ENCODE results near the gene LDLRAD4. TPM values are rescaled to one million over a fixed set of nuclear protein-coding genes. Genes with fewer than 3 reads are reported as not detected.

The LDLRAD4 gene
- total and polyA plus RNA-seq, 5 donors from 2014 or later, result 42.4 to 207 (median 49.8) TPM

DNA sequence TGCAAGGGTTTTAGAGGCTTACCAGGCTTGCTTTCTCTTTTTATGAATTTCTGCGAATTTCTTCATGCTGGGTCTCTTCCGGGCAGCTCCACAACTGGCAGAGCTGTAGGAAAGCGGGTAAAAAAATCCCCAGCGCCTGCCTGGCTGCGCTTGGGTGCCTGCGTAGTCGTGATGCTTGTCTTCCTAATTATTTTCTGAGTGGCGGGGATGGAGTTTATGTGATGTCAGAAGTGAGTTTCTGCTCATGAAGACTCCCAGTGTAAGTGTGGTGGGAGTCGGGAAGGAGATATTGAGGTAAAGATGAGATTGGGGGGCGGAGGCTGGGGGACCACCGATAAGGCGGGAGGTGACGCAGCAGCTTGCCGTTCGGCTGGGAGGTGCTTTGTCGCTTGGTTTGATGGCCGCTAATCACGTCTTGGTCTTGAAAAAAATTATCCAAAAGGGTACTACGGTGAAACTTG lies 229.8 kb downstream of the LDLRAD4 start:
- Histone ChIP-seq H3K27ac (ENCODE audit: insufficient read depth, low read length, poor library complexity, severe bottlenecking) (no peak overlapping the region), H3K4me3 (ENCODE audit: low read depth, low read length) (no peak overlapping the region), H3K9me3 (ENCODE audit: control insufficient read depth in 2 of 2, low read length in 2 of 2) (no peaks in the 10 kb centered on the region), H3K36me3 (ENCODE audit: control insufficient read depth, insufficient read depth, low read length) (peaks cover 8% of the 10 kb centered on the region), H3K4me1 (ENCODE audit: control insufficient read depth, insufficient read depth, low read length, poor library complexity, severe bottlenecking) (peaks cover 42% of the 10 kb centered on the region), H3K27me3 (ENCODE audit: control insufficient read depth, insufficient read depth, low read length) (no peaks in the 10 kb centered on the region)
- ATAC-seq (ENCODE audit: low read depth in 2 of 2) (no peak), DNase-seq (no peak)
- Mint-ChIP-seq H3K27me3 (no peaks in the 10 kb centered on the region), H3K9me3 (no peaks in the 10 kb centered on the region), H3K4me3 (peak overlapping the region in 3 of 4 donors; percentile 2 to 57 (median 44)), H3K27ac (peak overlapping the region; percentile 71 to 88 (median 80)), H3K36me3 (peaks cover 26% of the 10 kb centered on the region), H3K4me1 (peaks cover 29 to 61% (median 50%) of the 10 kb centered on the region in 4 donors)

DNA sequence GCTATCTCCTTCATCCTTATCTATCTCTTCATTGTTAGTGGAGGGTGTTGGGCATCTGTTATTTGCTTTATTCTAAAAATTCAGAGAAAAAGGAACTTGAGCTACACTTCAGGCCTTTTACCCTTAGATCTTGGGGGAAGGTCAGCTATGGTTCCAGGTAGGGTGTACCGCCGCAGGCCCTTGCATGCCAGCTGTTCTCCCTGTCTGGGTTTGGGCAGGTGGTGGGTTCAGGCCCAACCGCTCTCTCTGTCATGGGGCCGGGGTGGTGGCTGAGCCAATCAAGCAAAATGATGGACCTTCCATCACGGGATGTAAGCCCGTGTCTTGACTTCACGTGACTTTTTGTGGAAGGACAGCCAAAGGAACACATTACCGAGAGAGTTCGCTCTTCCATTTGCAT lies 231.1 kb downstream of the LDLRAD4 start:
- Mint-ChIP-seq H3K27ac (peak overlapping the region in 2 of 3 donors; percentile 69 to 74), H3K9me3 (no peaks in the 10 kb centered on the region), H3K36me3 (peaks cover 21% of the 10 kb centered on the region), H3K4me3 (peak overlapping the region in 1 of 4 donors; percentile 5), H3K4me1 (peaks cover 23 to 74% (median 49%) of the 10 kb centered on the region in 4 donors), H3K27me3 (no peaks in the 10 kb centered on the region)
- peaks cover 53% of the 10 kb centered on the region for H3K4me1 ChIP-seq (ENCODE audit: control insufficient read depth, insufficient read depth, low read length, poor library complexity, severe bottlenecking)
- H3K4me3 ChIP-seq (ENCODE audit: low read depth, low read length), result no peak overlapping the region
- no peaks in the 10 kb centered on the region for H3K27me3 ChIP-seq (ENCODE audit: control insufficient read depth, insufficient read depth, low read length)
- no peaks in the 10 kb centered on the region for H3K9me3 ChIP-seq (ENCODE audit: control insufficient read depth in 2 of 2, low read length in 2 of 2)
- ATAC-seq (ENCODE audit: low read depth in 2 of 2) (no peak), DNase-seq (no peak)
- H3K27ac ChIP-seq (ENCODE audit: insufficient read depth, low read length, poor library complexity, severe bottlenecking), result no peak overlapping the region
- H3K36me3 ChIP-seq (ENCODE audit: control insufficient read depth, insufficient read depth, low read length), result peaks cover 6% of the 10 kb centered on the region

DNA sequence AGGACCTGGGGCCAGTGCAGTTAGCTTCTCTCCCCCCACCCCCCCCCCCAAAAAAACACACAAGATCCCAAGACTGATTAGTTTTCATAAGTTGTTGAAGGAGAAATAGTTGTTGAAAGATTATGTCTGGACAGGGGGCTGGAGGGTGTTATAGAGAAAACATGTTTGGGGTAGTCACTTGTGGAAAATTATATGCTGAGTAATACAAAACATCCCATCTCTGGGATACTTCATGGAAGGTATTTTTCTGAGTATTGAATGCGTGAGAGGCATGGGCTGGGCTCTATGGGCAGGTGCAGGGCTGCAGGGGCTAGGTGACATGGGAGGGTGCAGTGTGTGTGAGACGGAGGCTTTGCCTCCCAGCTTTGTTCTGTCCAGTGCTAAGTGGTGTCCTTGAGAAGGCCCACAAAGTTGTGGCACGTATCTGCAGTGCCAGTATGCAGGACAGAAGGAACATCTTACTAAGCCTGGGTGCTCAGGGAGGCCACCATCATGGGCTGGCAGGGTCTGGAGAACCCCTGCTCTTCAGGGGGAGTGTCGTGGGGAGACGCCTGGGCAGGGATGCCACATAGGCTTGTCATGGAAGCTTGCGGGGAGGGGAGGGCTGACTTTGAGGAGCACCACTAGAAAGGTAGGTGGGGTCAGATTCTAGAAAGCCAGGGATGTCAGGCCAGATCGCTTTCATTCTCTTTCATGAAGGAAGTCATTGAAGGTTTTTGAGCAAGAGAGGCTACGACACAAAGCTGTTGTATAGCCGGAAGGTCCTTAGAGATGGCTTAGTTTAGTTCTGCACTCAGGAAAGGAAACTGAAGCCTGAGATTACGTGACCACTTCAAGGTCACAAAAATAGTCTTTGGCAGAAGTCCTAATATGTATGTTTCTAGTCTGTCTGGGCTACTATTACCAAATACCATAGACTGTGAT lies 232.0 kb downstream of the LDLRAD4 start:
- peak overlapping the region; percentile 67 to 77 (median 69) for H3K27ac Mint-ChIP-seq
- Histone ChIP-seq H3K9me3 (ENCODE audit: control insufficient read depth in 2 of 2, low read length in 2 of 2) (no peaks in the 10 kb centered on the region), H3K27ac (ENCODE audit: insufficient read depth, low read length, poor library complexity, severe bottlenecking) (no peak overlapping the region), H3K36me3 (ENCODE audit: control insufficient read depth, insufficient read depth, low read length) (peaks cover 3% of the 10 kb centered on the region), H3K4me1 (ENCODE audit: control insufficient read depth, insufficient read depth, low read length, poor library complexity, severe bottlenecking) (peaks cover 57% of the 10 kb centered on the region), H3K4me3 (ENCODE audit: low read depth, low read length) (no peak overlapping the region), H3K27me3 (ENCODE audit: control insufficient read depth, insufficient read depth, low read length) (no peaks in the 10 kb centered on the region)
- H3K27me3 Mint-ChIP-seq, result no peaks in the 10 kb centered on the region
- ATAC-seq (ENCODE audit: low read depth in 2 of 2) (no peak), DNase-seq (peak in 1 of 3 donors; percentile 49)
- H3K9me3 Mint-ChIP-seq, result no peaks in the 10 kb centered on the region
- peak overlapping the region in 3 of 4 donors; percentile 10 to 56 (median 43) for H3K4me3 Mint-ChIP-seq
- peaks cover 26 to 83% (median 57%) of the 10 kb centered on the region in 4 donors for H3K4me1 Mint-ChIP-seq
- H3K36me3 Mint-ChIP-seq, result peaks cover 21% of the 10 kb centered on the region

GRCh38 chr18:13451213-13451540 lies 232.6 kb downstream of the LDLRAD4 start:
- H3K9me3 Mint-ChIP-seq, result no peaks in the 10 kb centered on the region
- ATAC-seq (ENCODE audit: low read depth in 2 of 2) (no peak), DNase-seq (no peak)
- no peaks in the 10 kb centered on the region for H3K9me3 ChIP-seq (ENCODE audit: control insufficient read depth in 2 of 2, low read length in 2 of 2)
- peak overlapping the region; percentile 62 to 77 (median 69) for H3K27ac Mint-ChIP-seq
- H3K36me3 Mint-ChIP-seq, result peaks cover 21% of the 10 kb centered on the region
- H3K4me1 ChIP-seq (ENCODE audit: control insufficient read depth, insufficient read depth, low read length, poor library complexity, severe bottlenecking), result peaks cover 57% of the 10 kb centered on the region
- peaks cover 3% of the 10 kb centered on the region for H3K36me3 ChIP-seq (ENCODE audit: control insufficient read depth, insufficient read depth, low read length)
- H3K27me3 ChIP-seq (ENCODE audit: control insufficient read depth, insufficient read depth, low read length), result no peaks in the 10 kb centered on the region
- peak overlapping the region in 1 of 4 donors; percentile 10 for H3K4me3 Mint-ChIP-seq
- H3K4me1 Mint-ChIP-seq, result peaks cover 32 to 89% (median 62%) of the 10 kb centered on the region in 4 donors
- no peak overlapping the region for H3K4me3 ChIP-seq (ENCODE audit: low read depth, low read length)
- no peak overlapping the region for H3K27ac ChIP-seq (ENCODE audit: insufficient read depth, low read length, poor library complexity, severe bottlenecking)
- H3K27me3 Mint-ChIP-seq, result no peaks in the 10 kb centered on the region

DNA sequence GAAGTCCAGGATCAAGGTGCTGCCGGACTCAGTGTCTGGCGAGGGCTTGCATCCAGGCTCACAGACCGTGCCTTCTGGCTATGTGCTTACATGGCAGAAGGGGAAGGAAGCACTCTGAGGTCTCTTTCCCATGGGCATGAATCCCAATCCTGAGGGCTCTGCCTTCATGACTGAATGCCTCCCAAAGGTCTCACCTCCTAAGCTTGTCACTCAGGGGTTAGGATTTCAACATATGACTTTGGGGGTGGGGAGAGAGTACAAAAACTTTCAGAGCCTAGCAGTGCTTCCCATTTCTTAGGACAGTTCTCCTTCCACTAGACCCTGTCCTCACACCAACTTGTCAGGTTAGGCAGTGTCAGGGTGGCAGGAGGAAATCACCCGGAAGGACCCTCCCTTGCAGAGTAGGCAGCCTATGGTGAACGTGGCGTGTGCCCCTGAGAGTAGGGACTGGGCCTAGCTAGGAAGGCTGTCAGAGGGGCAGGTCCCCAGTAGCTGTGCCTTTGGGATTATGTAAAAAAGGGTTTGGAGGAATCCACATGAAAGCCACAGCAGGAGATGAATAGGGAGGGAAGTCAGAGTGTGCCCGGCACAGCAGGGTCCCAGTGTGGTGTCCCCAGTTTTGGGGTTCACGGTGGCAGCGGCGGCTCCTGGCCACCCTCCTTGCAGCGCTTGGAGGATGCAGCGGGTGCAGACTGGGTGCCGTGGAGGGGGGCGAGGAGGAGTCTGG lies 233.3 kb downstream of the LDLRAD4 start:
- DNase-seq, result no peak
- no peak overlapping the region for H3K27ac ChIP-seq (ENCODE audit: insufficient read depth, low read length, poor library complexity, severe bottlenecking)
- no peaks in the 10 kb centered on the region for H3K27me3 Mint-ChIP-seq
- no peaks in the 10 kb centered on the region for H3K9me3 Mint-ChIP-seq
- peaks cover 21% of the 10 kb centered on the region for H3K36me3 Mint-ChIP-seq
- no peaks in the 10 kb centered on the region for H3K27me3 ChIP-seq (ENCODE audit: control insufficient read depth, insufficient read depth, low read length)
- no peak overlapping the region for H3K4me3 ChIP-seq (ENCODE audit: low read depth, low read length)
- peaks cover 3% of the 10 kb centered on the region for H3K36me3 ChIP-seq (ENCODE audit: control insufficient read depth, insufficient read depth, low read length)
- peak overlapping the region in 2 of 4 donors; percentile 14 to 49 for H3K4me3 Mint-ChIP-seq
- peaks cover 36 to 94% (median 67%) of the 10 kb centered on the region in 4 donors for H3K4me1 Mint-ChIP-seq
- peak overlapping the region in 2 of 3 donors; percentile 65 to 69 for H3K27ac Mint-ChIP-seq
- peaks cover 58% of the 10 kb centered on the region for H3K4me1 ChIP-seq (ENCODE audit: control insufficient read depth, insufficient read depth, low read length, poor library complexity, severe bottlenecking)
- no peaks in the 10 kb centered on the region for H3K9me3 ChIP-seq (ENCODE audit: control insufficient read depth in 2 of 2, low read length in 2 of 2)
- no peak for ATAC-seq (ENCODE audit: low read depth in 2 of 2)

DNA sequence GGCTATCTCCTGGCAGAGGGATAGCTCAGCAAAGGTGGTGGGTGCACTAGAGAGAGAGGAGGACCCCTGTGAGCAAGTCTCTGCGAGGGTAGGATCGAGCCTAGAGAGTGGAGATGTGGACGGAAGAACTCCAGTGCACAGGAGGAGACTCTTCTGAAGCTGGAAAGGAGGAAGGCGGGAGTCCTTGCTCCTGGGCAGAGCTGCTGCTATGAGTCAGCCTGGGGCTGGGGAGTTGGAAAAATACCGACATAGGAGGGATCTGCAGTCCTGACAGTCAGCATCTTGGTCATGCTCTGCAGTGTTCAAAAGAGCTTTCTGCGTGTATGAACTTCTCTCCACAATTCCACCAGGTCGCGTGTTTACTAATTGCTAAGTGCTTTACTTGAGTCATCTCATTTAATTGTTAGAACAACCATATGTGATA lies 233.8 kb downstream of the LDLRAD4 start:
- peaks cover 3% of the 10 kb centered on the region for H3K36me3 ChIP-seq (ENCODE audit: control insufficient read depth, insufficient read depth, low read length)
- H3K4me3 Mint-ChIP-seq, result peak overlapping the region in 3 of 4 donors; percentile 3 to 21 (median 14)
- no peaks in the 10 kb centered on the region for H3K9me3 ChIP-seq (ENCODE audit: control insufficient read depth in 2 of 2, low read length in 2 of 2)
- no peaks in the 10 kb centered on the region for H3K27me3 Mint-ChIP-seq
- peak overlapping the region in 1 of 3 donors; percentile 17 for H3K27ac Mint-ChIP-seq
- ATAC-seq (ENCODE audit: low read depth in 2 of 2) (no peak), DNase-seq (no peak)
- no peak overlapping the region for H3K27ac ChIP-seq (ENCODE audit: insufficient read depth, low read length, poor library complexity, severe bottlenecking)
- H3K4me1 Mint-ChIP-seq, result peaks cover 35 to 99% (median 68%) of the 10 kb centered on the region in 4 donors
- no peaks in the 10 kb centered on the region for H3K9me3 Mint-ChIP-seq
- H3K4me1 ChIP-seq (ENCODE audit: control insufficient read depth, insufficient read depth, low read length, poor library complexity, severe bottlenecking), result peaks cover 58% of the 10 kb centered on the region
- no peaks in the 10 kb centered on the region for H3K27me3 ChIP-seq (ENCODE audit: control insufficient read depth, insufficient read depth, low read length)
- no peak overlapping the region for H3K4me3 ChIP-seq (ENCODE audit: low read depth, low read length)
- H3K36me3 Mint-ChIP-seq, result peaks cover 20% of the 10 kb centered on the region

- Mint-ChIP-seq H3K27me3 (no peaks in the 10 kb centered on the region), H3K4me1 (peaks cover 28 to 98% (median 66%) of the 10 kb centered on the region in 4 donors), H3K36me3 (peaks cover 19% of the 10 kb centered on the region), H3K9me3 (no peaks in the 10 kb centered on the region), H3K27ac (peak overlapping the region in 2 of 3 donors; percentile 14 to 62), H3K4me3 (peak overlapping the region in 3 of 4 donors; percentile 3 to 61 (median 21))
- peaks cover 58% of the 10 kb centered on the region for H3K4me1 ChIP-seq (ENCODE audit: control insufficient read depth, insufficient read depth, low read length, poor library complexity, severe bottlenecking)
- peaks cover 3% of the 10 kb centered on the region for H3K36me3 ChIP-seq (ENCODE audit: control insufficient read depth, insufficient read depth, low read length)
- DNase-seq (no peak), ATAC-seq (ENCODE audit: low read depth in 2 of 2) (no peak)
- no peak overlapping the region for H3K4me3 ChIP-seq (ENCODE audit: low read depth, low read length)
- H3K27me3 ChIP-seq (ENCODE audit: control insufficient read depth, insufficient read depth, low read length), result no peaks in the 10 kb centered on the region
- H3K9me3 ChIP-seq (ENCODE audit: control insufficient read depth in 2 of 2, low read length in 2 of 2), result no peaks in the 10 kb centered on the region
- no peak overlapping the region for H3K27ac ChIP-seq (ENCODE audit: insufficient read depth, low read length, poor library complexity, severe bottlenecking)
Measured at GRCh38 chr18:13452871-13453680, 234.5 kb downstream of the LDLRAD4 start.
